Right cardiac atrium (tissue), 5 donors: ENCODE measurements around the gene CCAR1. TPM values are rescaled to one million over a fixed set of nuclear protein-coding genes. Genes with fewer than 3 reads are reported as not detected.
"Not testable (repeated sequence)": the region's sequence is repeated elsewhere in the genome, so short reads cannot be mapped to it uniquely, and the experiment has no call there.

Experiments used
- ATAC-seq, 2 donors: fragments of 200-7000 bp; cut with Tn5 transposase; one replicate each; pipeline versions ENCODE4 v1.8.0 to v1.9.1; 2020; ENCODE audit warnings: moderate library complexity in 2 of 2, mild to moderate bottlenecking in 1 of 2
- DNase-seq, 3 donors: peaks; one replicate each; pipeline ENCODE4 v3.0.0-alpha.2; 2020
- H3K27ac ChIP-seq: one replicate; pipeline ENCODE4 v1.5.1; 2013; ENCODE audit warnings: mild to moderate bottlenecking, low read length, control low read depth, moderate library complexity
- H3K27me3 ChIP-seq: one replicate; pipeline ENCODE4 v1.6.1; 2013; ENCODE audit not compliant: control insufficient read depth, insufficient read depth
- H3K4me1 ChIP-seq: one replicate; pipeline ENCODE4 v1.6.1; 2013; ENCODE audit warnings: low read length; ENCODE audit not compliant: control insufficient read depth, insufficient read depth
- H3K4me3 ChIP-seq: one replicate; pipeline ENCODE4 v1.5.1; 2013; ENCODE audit warnings: low read length, control low read depth
- H3K9me3 ChIP-seq: one replicate; pipeline ENCODE4 v1.6.1; 2013; ENCODE audit warnings: low read length; ENCODE audit not compliant: control insufficient read depth
- WGBS: extraction: QIAGEN DNeasy Blood & Tissue Kit; methylation state at CpG from one replicate; pipeline ENCODE4 v1.1.7; 2013; 5-methylcytosine and 5-hydroxymethylcytosine counted together
- intact Hi-C, 4 donors: fragments of 100-400 bp; cut with DNase I; formaldehyde crosslinking; loops; one replicate each; pipeline versions ENCODE4 v1.11.0 to v1.14.0; 2022 to 2023
- long read RNA-seq, 4 donors: library from polyadenylated mRNA; unstranded; transcript quantifications; one replicate each; pipeline ENCODE4 v2.0.0, GENCODE V29; 2020 to 2021
- polyA plus RNA-seq: library from polyadenylated mRNA; stranded (reverse); fragments of 200-250 nt; gene quantifications from one replicate; pipeline ENCODE4 v1.2.3, GENCODE V29; 2013
- total RNA-seq, 4 donors: library from RNA; stranded (reverse); fragmentation: NEBNext Ultra II Directional; extraction: Animal tissue kit (Norgen Biotek cat#: 25700); gene quantifications; one replicate each; pipeline ENCODE4 v1.2.1, GENCODE V29; 2021
- donor health status: healthy with polysubstance abuse.
- donor health status: DM: no; HTN: yes; CAD: no.
- donor health status: DM: no; HTN: no; CAD: no.
- donor health status: DM: no; HTN: yes; CAD: no; lungs with severe emphysema.
- donor health status: DM: yes; HTN: yes; CAD: no.

Gene CCAR1
- total RNA-seq (10 to 100 TPM; 29.2 to 35.4 (median 33.9) TPM), polyA plus RNA-seq (31.5 TPM)
- long read RNA-seq, donor 1, partial matches to known transcripts = 26 of 32 reads
- long read RNA-seq, donor 1, other reads (novel, unspliced or antisense) = 6 of 32 reads
- long read RNA-seq, donor 2, full-length matches to known transcripts = 2 of 11 reads
- long read RNA-seq, donor 2, partial matches to known transcripts = 5 of 11 reads
- long read RNA-seq, donor 2, other reads (novel, unspliced or antisense) = 4 of 11 reads
- long read RNA-seq, donor 3, partial matches to known transcripts = 51 of 66 reads
- long read RNA-seq, donor 3, other reads (novel, unspliced or antisense) = 12 of 66 reads
- long read RNA-seq, donor 4, full-length matches to known transcripts = 7 of 9 reads
- long read RNA-seq, donor 4, partial matches to known transcripts = 2 of 9 reads
- long read RNA-seq, donor 4, other reads (novel, unspliced or antisense) = 0 of 9 reads

- Histone ChIP-seq H3K9me3 (no peaks in the 10 kb centered on the region), H3K4me3 (peak within 1 kb of the TSS; percentile 89), H3K27me3 (no peaks in the 10 kb centered on the region), H3K4me1 (no peaks in the 10 kb centered on the region), H3K27ac (peak within 1 kb of the TSS; percentile 90)
- DNase-seq = peak; percentile 98 to 99 (median 98)
- under 1% methylated on average over 72 of the region's 72 CpGs for WGBS
- ATAC-seq = peak; percentile 99 to 100
- intact Hi-C loops = loop anchor here in 2 of 4 donors (10.0 kb wide), 1 partner anchor 166 kb away; no protein-coding TSS in a partner anchor
Observed at GRCh38 chr10:68720793-68721672, at the start of gene CCAR1. TSS of gene CCAR1 (plus strand) at chr10:68721239. CDS start at chr10:68722505, 1,266 bp downstream.

- DNase-seq (no peak), ATAC-seq (no peak)
- H3K27me3 ChIP-seq = no peaks in the 10 kb centered on the region
- intact Hi-C loops = no loop called here
- no peaks in the 10 kb centered on the region for H3K4me1 ChIP-seq
- H3K27ac ChIP-seq = no peak overlapping the region
- no peaks in the 10 kb centered on the region for H3K9me3 ChIP-seq
- 90% methylated on average over 3 of the region's 3 CpGs for WGBS
- no peak overlapping the region for H3K4me3 ChIP-seq
Observed at GRCh38 chr10:68684413-68684812, 36.6 kb upstream of the CCAR1 start.

GRCh38 chr10:68696018-68696417 lies 25.0 kb upstream of the CCAR1 start:
- DNase-seq (no peak), ATAC-seq (no peak)
- intact Hi-C loops = no loop called here
- Histone ChIP-seq H3K27ac (no peak overlapping the region), H3K4me1 (no peaks in the 10 kb centered on the region), H3K27me3 (no peaks in the 10 kb centered on the region), H3K9me3 (no peaks in the 10 kb centered on the region), H3K4me3 (no peak overlapping the region)
- 85% methylated on average over 1 of the region's 1 CpG for WGBS

GRCh38 chr10:68697106-68697505 lies 23.9 kb upstream of the CCAR1 start:
- intact Hi-C loops = no loop called here
- 100% methylated on average over 1 of the region's 1 CpG for WGBS
- ATAC-seq = no peak
- Histone ChIP-seq H3K9me3 (no peaks in the 10 kb centered on the region), H3K27me3 (no peaks in the 10 kb centered on the region), H3K27ac (no peak overlapping the region), H3K4me3 (no peak overlapping the region), H3K4me1 (no peaks in the 10 kb centered on the region)
- no peak for DNase-seq

GRCh38 chr10:68700197-68700596 lies 20.8 kb upstream of the CCAR1 start:
- H3K4me1 ChIP-seq = no peaks in the 10 kb centered on the region
- no peaks in the 10 kb centered on the region for H3K27me3 ChIP-seq
- intact Hi-C loops = no loop called here
- 65% methylated on average over 1 of the region's 1 CpG for WGBS
- no peak overlapping the region for H3K27ac ChIP-seq
- no peaks in the 10 kb centered on the region for H3K9me3 ChIP-seq
- no peak overlapping the region for H3K4me3 ChIP-seq
- no peak for DNase-seq
- ATAC-seq = no peak

GRCh38 chr10:68705548-68705947 lies 15.5 kb upstream of the CCAR1 start:
- Histone ChIP-seq H3K27me3 (no peaks in the 10 kb centered on the region), H3K9me3 (no peaks in the 10 kb centered on the region), H3K4me3 (no peak overlapping the region), H3K27ac (no peak overlapping the region), H3K4me1 (no peaks in the 10 kb centered on the region)
- 90% methylated on average over 1 of the region's 1 CpG for WGBS
- DNase-seq = no peak
- no peak for ATAC-seq
- intact Hi-C loops = no loop called here

- H3K4me3 ChIP-seq, intact Hi-C loops, ATAC-seq, DNase-seq, H3K27me3 ChIP-seq, H3K27ac ChIP-seq, H3K4me1 ChIP-seq, H3K9me3 ChIP-seq: not testable (repeated sequence)
- 95% methylated on average over 5 of the region's 5 CpGs for WGBS
Observed at GRCh38 chr10:68708987-68709386, 12.1 kb upstream of the CCAR1 start.

GRCh38 chr10:68713065-68713464 lies 8.0 kb upstream of the CCAR1 start:
- intact Hi-C loops, H3K9me3 ChIP-seq, DNase-seq, H3K27ac ChIP-seq, H3K4me3 ChIP-seq, H3K4me1 ChIP-seq, H3K27me3 ChIP-seq, ATAC-seq: not testable (repeated sequence)
- 91% methylated on average over 13 of the region's 13 CpGs for WGBS

- ATAC-seq (no peak), DNase-seq (no peak)
- Histone ChIP-seq H3K27me3 (no peaks in the 10 kb centered on the region), H3K9me3 (no peaks in the 10 kb centered on the region), H3K27ac (no peak overlapping the region), H3K4me3 (no peak overlapping the region), H3K4me1 (no peaks in the 10 kb centered on the region)
- 85% methylated on average over 3 of the region's 3 CpGs for WGBS
- intact Hi-C loops = no loop called here
Observed at GRCh38 chr10:68717435-68717834, 3.6 kb upstream of the CCAR1 start.

GRCh38 chr10:68721673-68722335 lies 765 bp downstream of the CCAR1 start:
- intact Hi-C loops = loop anchor here in 2 of 4 donors (10.0 kb wide), 1 partner anchor 167 kb away; no protein-coding TSS in a partner anchor
- H3K4me1 ChIP-seq = no peaks in the 10 kb centered on the region
- H3K27ac ChIP-seq = peak overlapping the region; percentile 90
- no peaks in the 10 kb centered on the region for H3K9me3 ChIP-seq
- H3K4me3 ChIP-seq = peak overlapping the region; percentile 89
- under 1% methylated on average over 27 of the region's 27 CpGs for WGBS
- no peak for DNase-seq
- no peak for ATAC-seq
- H3K27me3 ChIP-seq = no peaks in the 10 kb centered on the region
